Breast epithelium (tissue), 4 donors: ENCODE data around the gene SPARC. TPM values are rescaled to one million over a fixed set of nuclear protein-coding genes. Genes with fewer than 3 reads are reported as not detected.

ENCODE experiments used
- DNase-seq, 2 donors: peaks; one replicate each; pipeline ENCODE4 v3.0.0-alpha.2; 2019; ENCODE audit warnings: low spot score in 2 of 2
- H3K27ac ChIP-seq, 2 donors: fragments of 200-600 bp; sonication (generic) in 1 of 2; one replicate each; pipeline ENCODE4 v1.5.1; 2016 to 2019; ENCODE audit warnings: mild to moderate bottlenecking in 1 of 2
- H3K27me3 ChIP-seq, 2 donors: fragments of 200-600 bp; sonication (generic) in 1 of 2; one replicate each; pipeline versions ENCODE4 v1.5.1 to v1.6.0; 2017 to 2019; ENCODE audit warnings: control low read depth in 1 of 2, mild to moderate bottlenecking in 1 of 2
- H3K36me3 ChIP-seq: fragments of 200-600 bp; one replicate; pipeline ENCODE4 v1.5.1; 2019
- H3K4me1 ChIP-seq, 2 donors: fragments of 200-600 bp; sonication (generic); one replicate each; pipeline ENCODE4 v1.5.1; 2016 to 2019; ENCODE audit warnings: control low read depth in 1 of 2
- H3K4me3 ChIP-seq, 3 donors: fragments of 200-600 bp; sonication (generic); 1 replicate in 2 of 3; 2 replicates in 1 of 3; pipeline ENCODE4 v1.5.1; 2016 to 2019; ENCODE audit warnings: mild to moderate bottlenecking in 3 of 3, moderate library complexity in 2 of 3
- H3K9me3 ChIP-seq, 2 donors: fragments of 200-600 bp; sonication (generic) in 1 of 2; one replicate each; pipeline ENCODE4 v1.5.1; 2016 to 2019; ENCODE audit warnings: control low read depth in 1 of 2
- POLR2A ChIP-seq: fragments of 450-650 bp; IDR thresholded peaks from one replicate; pipeline ENCODE4 v1.6.1; 2016; ENCODE audit warnings: antibody characterized with exemption, mild to moderate bottlenecking, moderate library complexity
- POLR2AphosphoS5 ChIP-seq, 3 donors: sonication (generic); formaldehyde crosslinking; IDR thresholded peaks; one replicate each; pipeline ENCODE4 v1.6.1; 2017; ENCODE audit warnings: antibody characterized with exemption in 3 of 3
- intact Hi-C: fragments of 100-400 bp; cut with DNase I; formaldehyde crosslinking; loops from one replicate; pipeline ENCODE4 v1.15.1; 2023; ENCODE audit warnings: low total_unique reads
- total RNA-seq, 3 donors: library from RNA; depleted of rRNA; stranded (reverse); fragments of >200 nt; gene quantifications; one replicate each; pipeline ENCODE4 v1.1.0, GENCODE V29; 2016
- TF ChIP-seq, protein P1 (sequence below), 3 donors: fragments of 450-650 bp; IDR thresholded peaks; one replicate each; pipeline ENCODE4 v1.5.1; 2016 to 2017; ENCODE audit warnings: antibody characterized with exemption in 3 of 3, mild to moderate bottlenecking in 3 of 3, moderate library complexity in 3 of 3

SPARC gene
- total RNA-seq, 3 donors from 2014 or later: 220 to 2,507 (median 295) TPM

GRCh38 chr5:151643388-151643787 is 43.3 kb downstream of the SPARC start:
- intact Hi-C loops: no loop called here
- TF ChIP-seq, protein P1, sequence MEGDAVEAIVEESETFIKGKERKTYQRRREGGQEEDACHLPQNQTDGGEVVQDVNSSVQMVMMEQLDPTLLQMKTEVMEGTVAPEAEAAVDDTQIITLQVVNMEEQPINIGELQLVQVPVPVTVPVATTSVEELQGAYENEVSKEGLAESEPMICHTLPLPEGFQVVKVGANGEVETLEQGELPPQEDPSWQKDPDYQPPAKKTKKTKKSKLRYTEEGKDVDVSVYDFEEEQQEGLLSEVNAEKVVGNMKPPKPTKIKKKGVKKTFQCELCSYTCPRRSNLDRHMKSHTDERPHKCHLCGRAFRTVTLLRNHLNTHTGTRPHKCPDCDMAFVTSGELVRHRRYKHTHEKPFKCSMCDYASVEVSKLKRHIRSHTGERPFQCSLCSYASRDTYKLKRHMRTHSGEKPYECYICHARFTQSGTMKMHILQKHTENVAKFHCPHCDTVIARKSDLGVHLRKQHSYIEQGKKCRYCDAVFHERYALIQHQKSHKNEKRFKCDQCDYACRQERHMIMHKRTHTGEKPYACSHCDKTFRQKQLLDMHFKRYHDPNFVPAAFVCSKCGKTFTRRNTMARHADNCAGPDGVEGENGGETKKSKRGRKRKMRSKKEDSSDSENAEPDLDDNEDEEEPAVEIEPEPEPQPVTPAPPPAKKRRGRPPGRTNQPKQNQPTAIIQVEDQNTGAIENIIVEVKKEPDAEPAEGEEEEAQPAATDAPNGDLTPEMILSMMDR (IDR thresholded peaks at IDR 0.05): no peak
- TF ChIP-seq POLR2A: no peak
- no peak for TF ChIP-seq POLR2AphosphoS5 (IDR thresholded peaks at IDR 0.05)
- no peaks in the 10 kb centered on the region for H3K36me3 ChIP-seq
- no peak for DNase-seq
- H3K4me1 ChIP-seq: peaks cover 0 to 7% of the 10 kb centered on the region in 2 donors
- H3K27me3 ChIP-seq: no peaks in the 10 kb centered on the region
- H3K9me3 ChIP-seq: no peaks in the 10 kb centered on the region
- no peak overlapping the region for H3K27ac ChIP-seq
- no peak overlapping the region for H3K4me3 ChIP-seq

GRCh38 chr5:151642472-151643140 is 44.1 kb downstream of the SPARC start:
- Histone ChIP-seq H3K9me3 (no peaks in the 10 kb centered on the region), H3K36me3 (no peaks in the 10 kb centered on the region), H3K27ac (no peak overlapping the region), H3K4me1 (peaks cover 0 to 7% of the 10 kb centered on the region in 2 donors), H3K4me3 (no peak overlapping the region), H3K27me3 (no peaks in the 10 kb centered on the region)
- TF ChIP-seq, protein P1 (IDR thresholded peaks at IDR 0.05): no peak
- TF ChIP-seq POLR2A: no peak
- no peak for TF ChIP-seq POLR2AphosphoS5 (IDR thresholded peaks at IDR 0.05)
- DNase-seq: no peak
- intact Hi-C loops: no loop called here

DNA sequence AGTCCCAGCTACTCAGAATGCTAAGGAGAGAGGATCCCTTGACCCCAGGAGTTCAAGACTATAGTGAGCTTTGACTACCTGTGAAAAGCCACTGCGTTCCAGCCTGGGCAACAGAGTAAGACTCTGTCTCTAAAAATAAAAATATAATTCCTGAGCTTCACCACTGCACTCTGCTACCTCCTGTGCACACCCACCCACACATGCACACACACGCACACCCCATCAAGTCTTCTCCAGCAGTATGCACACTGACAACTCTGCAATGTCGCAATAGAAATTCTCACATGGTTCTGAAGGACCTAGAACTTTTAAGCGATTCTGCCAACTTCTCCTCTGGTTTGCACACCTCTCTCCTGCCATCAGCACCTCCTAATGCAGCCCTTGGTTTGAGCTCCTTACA is 48.1 kb downstream of the SPARC start:
- intact Hi-C loops: no loop called here

GRCh38 chr5:151637676-151638075 is 49.0 kb downstream of the SPARC start:
- no peaks in the 10 kb centered on the region for H3K4me1 ChIP-seq
- H3K36me3 ChIP-seq: no peaks in the 10 kb centered on the region
- H3K27ac ChIP-seq: peak overlapping the region; percentile 40 to 52
- TF ChIP-seq, protein P1 (IDR thresholded peaks at IDR 0.05): no peak
- TF ChIP-seq POLR2A (no peak), POLR2AphosphoS5 (IDR thresholded peaks at IDR 0.05) (no peak)
- no peaks in the 10 kb centered on the region for H3K9me3 ChIP-seq
- no peak for DNase-seq
- no peak overlapping the region for H3K4me3 ChIP-seq
- intact Hi-C loops: no loop called here
- H3K27me3 ChIP-seq: no peaks in the 10 kb centered on the region

More for the DNA sequence above, 48.1 kb downstream of the SPARC start:
- DNase-seq: no peak
- no peak for TF ChIP-seq POLR2AphosphoS5 (IDR thresholded peaks at IDR 0.05)
- TF ChIP-seq POLR2A: no peak
- TF ChIP-seq, protein P1 (IDR thresholded peaks at IDR 0.05): no peak
- Histone ChIP-seq H3K4me1 (no peaks in the 10 kb centered on the region), H3K9me3 (no peaks in the 10 kb centered on the region), H3K27ac (no peak overlapping the region), H3K4me3 (no peak overlapping the region), H3K27me3 (no peaks in the 10 kb centered on the region), H3K36me3 (no peaks in the 10 kb centered on the region)

DNA sequence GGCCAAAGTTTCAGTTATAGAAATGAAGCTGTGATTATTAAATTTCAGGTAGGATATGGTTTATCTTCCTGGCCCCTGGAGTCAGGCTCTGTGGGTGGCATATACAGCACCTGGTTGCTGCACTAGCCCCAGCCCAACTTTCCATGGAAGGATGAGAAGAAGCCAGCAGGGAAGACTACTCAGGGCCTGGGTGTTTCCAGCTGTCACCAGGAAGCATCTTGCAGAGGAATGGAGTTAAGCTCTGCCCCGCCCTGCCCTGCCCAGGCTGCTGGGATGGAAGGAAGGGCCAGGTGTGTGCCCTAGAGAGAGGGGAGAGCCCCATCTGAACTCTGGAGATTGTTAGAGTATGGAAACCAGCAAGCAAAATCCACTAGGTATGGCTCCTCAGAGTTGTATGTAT is 52.8 kb downstream of the SPARC start:
- intact Hi-C loops: no loop called here
- Histone ChIP-seq H3K9me3 (no peaks in the 10 kb centered on the region), H3K4me1 (no peaks in the 10 kb centered on the region), H3K36me3 (no peaks in the 10 kb centered on the region), H3K27me3 (no peaks in the 10 kb centered on the region), H3K27ac (no peak overlapping the region), H3K4me3 (no peak overlapping the region)
- no peak for DNase-seq
- TF ChIP-seq, protein P1 (IDR thresholded peaks at IDR 0.05): no peak
- TF ChIP-seq POLR2AphosphoS5 (IDR thresholded peaks at IDR 0.05) (no peak), POLR2A (no peak)
